Measurements from ENCODE around the gene BTBD6. TPM values are rescaled to one million over a fixed set of nuclear protein-coding genes. Genes with fewer than 3 reads are reported as not detected.

BTBD6 gene
- total RNA-seq: 117 and 167 TPM in 2 replicates
- 35.8 TPM for polyA plus RNA-seq (2012)

DNA sequence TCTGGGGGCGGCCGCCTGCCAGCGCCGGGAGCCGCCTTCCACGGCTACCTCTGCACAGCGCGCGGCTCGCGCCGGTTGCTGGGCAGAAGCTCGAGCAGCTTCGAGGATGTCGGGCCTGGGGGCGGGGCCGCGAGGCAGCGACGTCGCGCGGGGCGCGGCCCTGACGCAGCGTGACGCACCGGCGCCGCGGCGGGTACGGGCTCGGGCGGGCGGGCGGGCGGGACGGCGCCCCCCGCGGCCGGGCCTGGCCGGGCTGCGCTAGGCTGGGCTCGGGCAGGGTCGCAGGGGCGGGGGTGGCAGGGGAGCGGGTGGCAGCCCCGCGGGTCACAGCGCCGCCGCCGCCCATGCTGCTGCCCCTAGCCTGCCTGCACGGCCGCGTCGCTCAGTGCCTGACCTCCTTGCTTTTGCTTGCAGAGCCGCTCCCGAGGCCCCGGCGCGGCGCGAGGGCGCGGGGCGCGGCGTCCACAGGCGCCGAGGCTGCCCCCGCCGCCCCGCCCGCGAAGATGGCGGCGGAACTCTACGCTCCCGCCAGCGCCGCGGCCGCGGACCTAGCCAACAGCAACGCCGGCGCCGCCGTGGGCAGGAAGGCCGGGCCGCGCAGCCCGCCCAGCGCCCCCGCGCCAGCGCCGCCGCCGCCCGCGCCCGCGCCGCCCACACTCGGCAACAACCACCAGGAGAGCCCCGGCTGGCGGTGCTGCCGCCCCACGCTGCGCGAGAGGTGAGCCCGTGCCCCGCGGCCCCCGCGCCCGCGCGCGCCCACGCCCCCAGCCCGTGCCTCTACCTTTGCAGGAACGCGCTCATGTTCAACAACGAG is at the start of gene BTBD6:
TSS of gene BTBD6 (plus strand) at position 166 of the 814 bp plus-strand sequence. CDS start at position 345, 179 bp downstream.
- DNase-seq (ENCODE audit: low read depth): peak; percentile 83

DNA sequence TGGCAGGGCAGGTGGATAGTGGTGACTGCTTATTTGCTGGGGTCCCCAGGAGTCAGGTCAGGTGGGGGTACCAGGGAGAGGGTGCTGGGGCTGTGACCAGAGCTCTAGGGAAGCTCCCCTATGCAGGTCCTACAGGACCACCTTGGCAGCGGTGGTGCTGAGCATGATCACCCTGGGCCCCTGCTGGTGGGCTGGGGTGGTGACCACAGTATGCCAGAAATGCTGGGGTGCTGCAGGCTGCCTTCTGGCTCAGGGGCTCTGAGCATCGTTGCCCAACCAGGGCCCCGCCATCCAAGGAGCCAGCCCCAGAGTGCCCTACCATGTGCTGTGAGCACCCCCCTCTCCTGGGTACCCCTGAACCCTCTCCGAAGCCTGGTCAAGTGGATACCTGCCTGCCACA is 49.7 kb upstream of the BTBD6 start:
- no peak for DNase-seq (ENCODE audit: low read depth)

DNA sequence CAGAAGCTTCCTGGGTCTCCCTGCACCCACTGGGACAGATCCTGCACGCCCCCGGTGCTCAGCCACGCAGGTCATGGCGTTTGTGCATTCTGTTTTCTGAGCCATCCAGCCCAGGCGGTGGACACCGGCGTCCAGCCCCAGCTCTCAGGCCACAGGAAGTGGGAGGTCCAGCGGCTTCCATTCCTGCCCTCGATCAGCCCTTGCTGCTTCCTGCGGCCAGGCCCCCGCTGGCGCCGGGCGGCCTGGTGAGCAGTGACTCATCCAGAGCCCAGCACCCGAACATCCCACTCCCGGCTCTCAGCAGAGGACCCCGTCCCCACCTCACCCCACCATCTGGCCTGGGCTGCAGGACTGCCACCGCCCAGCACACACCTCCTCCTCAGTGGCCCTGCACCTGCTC is 49.2 kb upstream of the BTBD6 start:
- DNase-seq (ENCODE audit: low read depth): no peak

DNA sequence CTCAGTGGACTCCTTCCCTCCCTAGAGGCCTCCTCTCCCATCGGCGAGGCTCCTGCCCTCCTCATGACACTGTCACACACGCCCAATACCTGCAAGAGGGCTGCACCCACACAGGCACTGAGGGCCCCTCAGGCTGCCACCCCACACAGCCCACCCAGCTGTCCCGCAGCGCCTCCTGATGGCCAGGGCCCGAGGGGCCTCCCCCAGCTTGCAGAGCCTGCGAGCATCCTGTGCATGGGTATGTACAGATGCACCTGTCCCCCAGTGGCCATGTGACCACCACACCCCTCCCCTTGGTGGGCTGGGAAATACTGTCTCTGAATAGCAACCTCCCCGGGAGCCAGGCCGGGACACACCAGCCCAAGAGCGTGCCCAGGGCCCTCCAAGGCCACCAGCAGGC is 48.3 kb upstream of the BTBD6 start:
- DNase-seq (ENCODE audit: low read depth): peak; percentile 40

DNA sequence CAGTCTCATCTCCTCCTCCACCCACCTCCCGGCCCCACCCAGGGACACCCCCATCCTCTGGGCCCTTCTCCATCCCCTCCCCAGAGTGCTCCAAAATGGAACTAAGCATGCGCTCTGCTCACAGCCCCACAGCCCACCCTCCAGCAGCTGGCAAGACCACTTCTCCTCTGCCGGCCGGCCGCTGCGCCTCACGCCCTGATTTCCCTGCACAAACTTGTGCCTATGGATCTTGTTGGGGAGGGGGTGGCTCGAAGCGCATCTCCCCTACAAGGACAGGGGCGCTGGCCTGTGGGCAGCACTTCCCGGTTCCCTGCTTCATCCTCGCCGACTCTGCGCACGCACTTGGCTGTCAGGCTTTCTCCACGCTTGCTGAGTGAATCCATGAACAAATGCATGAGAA is 47.7 kb upstream of the BTBD6 start:
- no peak for DNase-seq (ENCODE audit: low read depth)

DNA sequence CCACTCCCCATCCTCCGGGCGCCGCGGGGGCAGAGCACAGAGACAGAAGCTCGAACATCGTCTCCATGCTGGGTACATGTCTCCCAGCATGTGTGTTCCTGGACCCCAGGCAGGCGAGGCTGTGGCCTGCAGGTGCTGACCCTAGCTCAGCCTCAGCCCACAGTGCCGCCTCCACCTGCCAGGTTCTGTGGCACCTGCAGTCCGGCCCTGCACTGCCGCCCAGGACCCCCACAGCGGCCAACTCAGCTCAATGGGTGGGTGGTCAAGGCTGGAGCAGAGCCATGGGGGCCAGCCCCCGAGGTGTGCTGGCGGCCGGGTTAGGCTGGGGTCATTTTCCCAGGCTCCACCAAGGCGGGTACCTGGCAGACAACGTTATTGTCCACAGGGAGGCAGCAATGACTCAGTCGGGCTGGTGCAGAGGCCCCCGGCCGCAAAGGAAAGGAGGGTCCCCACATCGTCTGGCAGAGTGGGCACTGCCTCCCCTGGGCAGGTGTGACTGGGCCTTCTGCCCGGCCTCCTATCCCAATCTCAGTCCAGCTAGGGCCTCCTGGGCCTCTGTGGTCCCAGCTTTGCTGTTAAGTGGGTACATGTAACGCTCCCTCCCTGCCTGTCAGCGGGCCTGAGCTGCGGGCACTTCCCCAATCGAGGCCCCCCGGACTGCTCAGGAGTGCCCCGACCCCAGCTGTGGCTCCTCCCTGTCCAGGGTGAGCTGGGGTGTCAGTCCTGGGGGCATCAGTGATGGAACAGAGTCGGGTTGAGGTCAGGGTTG is 47.0 kb upstream of the BTBD6 start:
- DNase-seq (ENCODE audit: low read depth): no peak

DNA sequence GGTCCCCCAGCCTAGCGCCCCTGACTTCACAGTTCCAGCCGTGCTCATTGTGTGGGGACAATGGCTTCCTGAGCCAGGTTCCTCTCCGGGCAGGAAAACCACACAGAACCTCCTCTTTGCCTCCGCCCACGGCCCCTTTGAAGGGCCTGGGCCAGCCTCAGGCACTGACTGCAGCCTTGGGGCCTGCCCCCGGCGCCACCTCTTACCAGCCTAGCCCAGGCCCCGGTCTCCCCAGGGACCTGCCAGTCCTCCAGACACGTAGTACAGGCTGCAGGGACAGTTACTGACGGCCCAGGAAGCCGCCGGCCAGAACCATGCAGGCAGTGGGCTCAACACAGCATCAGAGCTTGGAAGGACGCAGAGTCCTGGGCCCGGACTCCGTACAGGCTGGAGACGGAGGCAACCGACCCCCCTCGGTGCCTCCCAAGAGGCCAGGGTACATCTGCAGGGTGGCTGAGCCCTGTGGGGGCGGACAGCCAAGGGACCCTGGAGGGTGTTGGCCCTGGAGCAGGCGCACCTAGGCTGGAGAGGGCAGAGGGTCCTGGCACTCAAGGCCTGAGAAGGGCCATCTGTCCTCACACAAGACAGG is 46.3 kb upstream of the BTBD6 start:
- DNase-seq (ENCODE audit: low read depth): no peak

DNA sequence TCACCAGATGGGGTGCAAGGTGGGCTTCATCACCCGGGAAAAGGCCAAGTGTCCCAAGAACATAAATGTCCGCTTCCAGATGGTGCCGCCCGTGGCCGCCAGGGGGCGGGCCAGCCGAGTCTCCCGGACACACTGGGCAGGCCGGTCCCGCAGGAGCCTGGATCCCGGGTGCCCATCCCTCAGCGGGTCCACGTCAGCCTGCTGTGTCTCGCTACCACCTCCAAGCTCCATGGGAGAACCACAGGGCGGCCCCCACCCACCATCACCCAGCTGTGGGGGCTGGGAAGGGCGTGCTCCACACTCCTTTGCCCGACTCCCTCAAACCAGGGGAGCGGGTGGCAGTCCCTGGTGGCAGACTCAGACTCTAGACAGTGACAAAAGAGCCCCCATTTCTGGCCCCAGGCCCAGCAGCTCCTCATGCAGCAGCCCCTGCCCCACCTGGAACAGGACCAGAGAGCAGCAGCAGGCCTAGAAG is 45.2 kb upstream of the BTBD6 start:
- DNase-seq (ENCODE audit: low read depth): peak; percentile 71

DNA sequence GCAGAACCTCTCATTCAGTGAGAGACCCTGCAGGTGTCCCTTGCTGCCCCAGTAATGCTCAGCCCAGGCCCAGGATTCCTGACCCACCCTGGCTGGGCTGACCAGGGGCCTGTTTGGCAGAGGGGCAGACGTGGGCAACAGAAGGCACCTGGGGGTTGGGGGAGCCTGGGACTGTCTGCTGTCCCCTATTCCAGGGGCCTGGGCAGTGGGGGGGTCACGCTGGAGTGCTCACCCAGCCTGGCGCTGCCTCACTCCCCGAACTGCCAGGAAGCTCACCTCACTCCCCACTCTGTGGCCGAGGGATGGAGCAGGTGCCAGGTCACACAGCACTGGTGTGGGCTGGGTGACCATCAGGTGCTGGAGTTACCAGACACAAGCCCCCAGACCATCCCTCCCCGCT is 44.6 kb upstream of the BTBD6 start:
- no peak for DNase-seq (ENCODE audit: low read depth)

DNA sequence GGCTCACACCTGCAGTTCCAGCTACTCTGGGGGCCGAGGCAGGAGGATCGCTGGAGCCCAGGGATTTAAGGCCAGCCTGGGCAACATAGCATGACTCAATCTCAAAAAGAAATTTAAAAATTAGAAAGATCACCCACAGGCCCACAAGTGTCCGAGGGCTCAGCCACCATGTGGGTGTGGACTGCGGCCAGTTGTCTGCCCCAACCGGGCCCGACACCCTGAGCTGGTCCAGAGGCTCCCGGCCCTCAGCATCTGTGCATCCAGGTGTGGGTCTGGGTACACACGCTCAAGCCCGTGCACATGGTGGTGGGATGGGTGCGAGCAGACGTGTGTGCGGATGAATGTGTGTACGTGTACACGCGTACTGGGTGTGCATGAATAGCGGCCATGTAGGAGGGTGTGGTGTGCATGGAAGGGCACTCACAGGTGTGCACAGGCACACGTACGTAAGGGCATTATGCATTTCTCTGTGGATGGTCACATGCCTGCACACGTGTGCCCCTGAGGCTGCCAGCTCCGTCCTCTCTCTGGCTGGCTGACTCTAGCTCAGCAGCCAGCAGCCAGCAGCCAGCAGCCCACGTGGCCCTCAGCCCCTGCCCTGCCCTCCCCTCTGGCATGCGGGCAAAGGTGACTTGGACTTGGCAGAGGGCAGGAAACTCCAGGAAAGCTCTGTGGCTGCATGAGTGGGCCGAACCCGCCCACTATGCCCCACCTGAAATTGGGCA is 44.0 kb upstream of the BTBD6 start:
- DNase-seq (ENCODE audit: low read depth): no peak

DNA sequence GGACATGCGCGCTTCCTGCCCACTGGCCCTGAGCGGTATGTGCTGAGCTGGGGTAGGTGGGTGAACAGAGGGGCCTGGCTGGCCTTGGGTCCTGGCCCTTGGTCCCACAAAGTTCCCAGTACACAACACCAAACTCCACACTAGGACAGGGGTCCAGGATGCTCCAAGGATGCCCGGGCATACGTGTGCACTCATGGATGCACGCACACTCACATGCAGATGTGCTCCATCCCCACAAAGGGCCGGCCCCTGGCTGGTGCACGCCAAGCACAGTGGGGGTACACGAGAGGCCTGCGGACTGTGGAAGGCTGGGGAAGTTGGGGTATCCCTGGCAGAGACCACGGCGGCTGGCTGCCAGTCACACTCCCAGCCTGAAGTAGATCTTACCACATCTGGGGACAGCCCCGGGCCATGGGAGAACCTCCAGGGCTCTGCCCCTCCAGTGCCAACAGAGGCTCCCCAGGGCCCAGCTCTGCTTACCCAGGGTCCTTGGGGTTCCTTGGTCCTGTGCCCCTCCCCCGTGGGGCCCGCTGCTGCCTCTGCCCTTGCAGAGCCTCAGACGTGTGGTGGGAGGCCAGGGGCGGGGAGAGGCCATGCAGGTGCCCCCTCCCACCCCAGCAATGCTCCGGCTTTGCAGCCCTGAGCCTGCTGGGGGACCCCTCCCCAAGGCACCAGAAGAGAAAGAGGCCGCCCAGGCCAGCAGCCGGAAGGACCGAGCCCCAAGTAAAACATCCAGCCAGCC is 43.2 kb upstream of the BTBD6 start:
- no peak for DNase-seq (ENCODE audit: low read depth)

DNA sequence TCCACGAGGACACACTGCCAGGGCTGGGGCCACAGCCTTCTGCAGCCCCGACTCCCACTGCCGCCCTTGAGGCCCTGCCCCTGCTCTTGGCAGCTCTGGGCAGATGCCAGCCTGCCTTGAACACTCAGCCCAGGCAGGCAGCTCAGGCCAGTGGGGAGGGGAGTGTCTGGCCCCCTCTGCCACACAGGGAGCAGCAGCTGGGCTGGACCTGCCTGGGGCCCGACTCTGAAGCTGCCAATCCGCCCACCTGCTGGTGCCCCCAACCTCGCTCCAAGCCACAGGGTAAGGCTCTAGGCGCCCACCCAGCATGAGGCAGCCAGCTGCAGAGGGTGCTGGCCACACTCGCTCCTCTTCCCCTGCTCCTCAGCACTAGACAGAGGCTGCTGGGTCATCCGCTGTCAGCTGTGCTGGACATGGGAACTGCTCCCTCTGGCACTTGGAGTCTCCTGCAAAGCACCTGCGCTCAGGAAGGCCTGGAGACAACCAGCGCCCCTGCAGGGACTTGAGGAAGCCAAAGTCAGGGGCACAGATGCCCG is 42.6 kb upstream of the BTBD6 start:
- DNase-seq (ENCODE audit: low read depth): peak; percentile 80

DNA sequence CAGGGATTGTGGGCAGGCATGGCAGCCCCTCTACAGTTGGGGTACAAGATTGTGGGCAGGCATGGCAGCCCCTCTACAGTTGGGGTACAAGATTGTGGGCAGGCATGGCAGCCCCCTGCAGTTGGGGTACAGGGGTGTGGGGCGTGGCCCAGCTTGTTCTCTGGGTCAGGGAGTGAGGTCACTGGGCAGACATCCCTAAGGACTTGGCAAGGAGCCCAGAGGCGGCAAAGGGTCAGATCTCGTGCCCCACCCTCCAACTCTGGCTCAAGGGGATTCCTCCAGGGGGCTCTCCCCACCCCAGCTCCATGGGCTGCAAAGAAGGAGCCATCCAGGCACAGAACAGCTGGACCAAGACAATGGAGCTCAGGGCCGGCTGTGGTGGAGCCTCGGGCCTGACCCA is 41.5 kb upstream of the BTBD6 start:
- no peak for DNase-seq (ENCODE audit: low read depth)

DNA sequence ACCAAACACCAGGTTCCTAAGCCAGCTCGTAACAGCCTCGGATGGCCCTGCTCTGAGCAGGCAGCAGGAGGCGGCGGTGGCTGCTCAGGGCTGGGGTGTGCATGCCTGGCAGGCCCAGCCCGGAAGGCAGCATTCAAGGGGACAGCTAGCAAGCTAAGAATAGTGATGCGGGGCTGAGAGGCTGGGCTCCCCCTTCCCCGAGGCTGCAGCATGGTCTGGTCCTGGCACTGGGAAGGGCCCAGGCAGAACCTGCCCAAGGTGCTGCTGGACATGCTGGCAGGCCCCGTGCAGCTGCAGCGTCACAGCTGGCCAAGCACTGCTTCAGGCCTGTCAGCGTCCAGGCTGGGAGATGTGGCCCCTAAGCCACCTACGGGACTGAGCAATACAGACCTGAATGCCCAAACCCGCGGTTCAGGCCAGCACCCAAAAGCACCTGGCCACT is 40.9 kb upstream of the BTBD6 start:
- no peak for DNase-seq (ENCODE audit: low read depth)

DNA sequence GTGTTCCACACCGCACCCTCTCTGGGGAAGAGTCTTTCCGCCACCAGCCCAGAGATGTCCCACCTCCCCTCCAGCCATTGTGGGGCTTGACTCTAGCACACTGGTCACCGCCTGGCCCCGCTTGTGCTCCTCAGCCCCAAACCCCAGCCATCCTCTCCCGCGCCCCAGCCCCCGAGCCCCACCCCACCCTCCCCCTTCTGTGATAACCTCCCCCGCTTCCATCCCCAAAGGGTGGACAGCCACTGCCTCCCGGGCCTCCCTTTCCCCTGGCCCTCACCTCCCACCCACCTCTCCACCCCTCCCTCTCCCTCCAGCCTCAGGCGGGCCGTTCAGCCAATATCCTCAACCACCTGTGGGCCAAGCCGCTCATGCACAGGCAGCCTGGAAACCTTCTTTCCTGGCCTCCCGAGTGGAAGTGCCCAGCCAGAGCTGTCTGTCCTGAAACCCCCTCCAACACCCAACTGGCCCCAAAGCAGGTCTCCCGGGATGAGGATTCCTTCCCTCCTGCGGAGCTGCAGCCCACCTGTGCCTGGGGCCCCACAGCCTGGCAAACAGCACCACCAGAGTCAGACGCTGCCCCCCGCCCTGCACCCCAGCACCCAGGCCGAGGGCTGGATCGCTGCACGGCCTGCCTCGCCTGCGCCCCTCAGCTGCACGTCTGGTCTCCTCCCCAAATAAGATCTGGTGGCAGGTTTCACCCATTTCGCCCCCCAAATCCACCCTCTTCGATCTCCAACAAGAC is 40.2 kb upstream of the BTBD6 start:
- DNase-seq (ENCODE audit: low read depth): no peak

DNA sequence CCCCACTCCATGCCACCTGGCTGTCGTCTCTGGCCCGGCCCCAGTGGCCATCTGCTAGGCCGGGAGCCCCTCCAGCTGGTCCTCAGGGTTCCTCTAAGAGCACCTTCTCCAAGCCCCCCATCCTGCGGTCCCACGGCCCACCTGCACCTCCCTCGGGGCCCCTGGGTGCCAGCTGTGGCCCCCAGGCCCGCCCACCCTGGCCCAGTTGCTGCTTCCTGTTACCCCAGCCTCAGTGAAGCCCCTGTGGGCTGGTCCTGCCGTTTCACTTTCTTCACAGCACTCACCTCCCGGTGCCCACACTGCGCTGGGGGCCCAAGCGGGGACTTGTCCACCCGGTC is 39.6 kb upstream of the BTBD6 start:
- no peak for DNase-seq (ENCODE audit: low read depth)

DNA sequence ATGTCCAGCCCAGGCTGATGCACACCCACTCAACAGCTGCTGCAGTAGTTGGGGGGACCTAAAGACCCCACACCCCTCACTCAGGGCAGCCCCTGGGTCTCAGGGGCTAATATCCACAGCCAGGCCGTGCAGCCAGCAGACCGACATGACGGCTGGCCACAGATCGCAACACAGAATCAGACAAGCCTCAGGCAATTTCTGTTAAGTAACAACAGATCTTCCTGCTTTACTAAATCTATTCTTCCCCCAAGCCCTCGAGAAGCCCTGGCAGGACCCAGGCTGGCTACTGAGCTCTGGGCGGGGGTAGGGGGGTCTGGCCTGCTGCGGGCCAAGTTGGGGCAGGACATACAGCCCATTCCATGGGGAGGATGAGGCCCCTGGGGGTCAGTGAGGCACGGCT is 39.2 kb upstream of the BTBD6 start:
- DNase-seq (ENCODE audit: low read depth): no peak

DNA sequence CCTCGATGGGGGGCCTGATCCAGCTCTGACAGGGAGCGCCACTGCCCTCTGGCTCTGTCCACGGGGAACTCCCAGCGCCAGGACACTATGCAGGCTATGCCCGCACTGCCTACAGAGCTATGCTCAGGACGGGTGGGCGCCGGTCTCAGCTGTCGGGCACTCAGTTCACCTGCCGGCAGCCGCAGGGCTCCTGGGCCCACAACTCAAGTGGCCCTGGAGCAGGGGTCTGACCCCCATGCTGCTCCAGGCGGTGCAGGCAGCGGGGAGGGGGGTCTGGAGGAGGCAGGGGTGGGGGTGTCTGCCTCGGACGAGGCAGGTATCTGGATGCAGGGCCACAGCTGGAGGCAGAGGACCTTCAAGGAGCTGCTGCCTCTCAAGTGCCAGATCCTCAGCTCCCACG is 38.7 kb upstream of the BTBD6 start:
- DNase-seq (ENCODE audit: low read depth): no peak

DNA sequence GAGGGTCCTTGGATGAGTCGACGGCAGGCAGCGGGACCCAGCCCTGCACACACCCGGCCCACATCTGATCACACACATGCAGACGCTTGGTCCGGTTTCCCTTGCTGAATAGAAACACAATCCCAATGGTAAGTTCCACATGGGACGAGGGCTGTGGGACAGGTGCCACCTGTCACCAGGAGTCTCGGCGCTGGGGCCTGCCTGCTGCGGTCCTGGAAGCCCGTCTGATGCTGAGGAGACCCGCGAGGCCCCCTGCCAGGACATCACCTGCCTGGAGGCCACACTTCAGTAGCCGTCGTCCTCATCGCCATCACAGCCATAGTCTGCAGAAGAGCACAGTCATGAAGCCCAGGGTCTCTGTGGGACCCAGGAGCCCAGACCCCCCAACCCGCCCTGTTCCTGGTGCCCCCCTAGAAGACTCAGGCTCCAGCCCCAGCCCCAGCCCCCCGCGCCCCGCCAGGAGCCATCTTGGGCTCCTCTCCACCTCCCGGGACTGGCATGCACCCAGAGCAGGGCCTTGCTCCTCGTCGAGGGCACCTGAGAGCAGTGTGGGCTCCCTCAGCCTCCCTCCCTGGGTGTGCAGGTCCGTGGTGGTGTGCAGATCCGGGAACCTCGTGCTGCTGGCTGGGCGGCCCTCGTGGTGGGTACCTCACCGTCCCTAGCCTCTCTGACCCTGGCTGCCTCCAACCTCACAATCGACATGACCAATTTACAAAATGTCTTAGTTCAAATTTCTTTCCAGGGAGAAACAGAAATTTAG is 37.9 kb upstream of the BTBD6 start:
- DNase-seq (ENCODE audit: low read depth): no peak
